ENCODE results near the gene ENDOG.

GRCh38 chr9:128771094-128771721 is 47.1 kb upstream of the ENDOG start:
- TF ChIP-seq REST (IDR thresholded peaks at IDR 0.05; ENCODE audit: insufficient read depth in 1 of 2, low read depth in 2 of 2, low read length in 2 of 2), result no peak
- no peak for TF ChIP-seq SIN3A (IDR thresholded peaks at IDR 0.05; ENCODE audit: borderline replicate concordance, insufficient read depth, low read length)
- TF ChIP-seq POLR2AphosphoS5 (IDR thresholded peaks at IDR 0.05; ENCODE audit: low read depth, low read length), result no peak
- no peak for TF ChIP-seq TAF1 (IDR thresholded peaks at IDR 0.05; ENCODE audit: borderline replicate concordance, insufficient read depth, low read length)
